Ureter (tissue), 1 donor: ENCODE measurements around the gene AADACL3. TPM values are rescaled to one million over a fixed set of nuclear protein-coding genes. Genes with fewer than 3 reads are reported as not detected.
"Not testable (repeated sequence)": the region's sequence is repeated elsewhere in the genome, so short reads cannot be mapped to it uniquely, and the experiment has no call there.

Experiments used
- DNase-seq: peaks from one replicate; pipeline ENCODE4 v3.0.0-alpha.2; 2020; ENCODE audit warnings: low spot score
- total RNA-seq: library from RNA; stranded (reverse); gene quantifications from one replicate; pipeline ENCODE4 v1.2.4, GENCODE V29; 2023
- donor health status: DM: yes; HTN: yes; CAD: no.

The AADACL3 gene
- total RNA-seq, 1 donor from 2014 or later, result not detected

GRCh38 chr1:12714710-12715475 is 1.0 kb upstream of the AADACL3 start:
- DNase-seq, result no peak

- DNase-seq, result no peak
These were observed 1.5 kb downstream of the AADACL3 start for GRCh38 chr1:12717301-12717838.

GRCh38 chr1:12722626-12723025 is 6.7 kb downstream of the AADACL3 start:
- no peak for DNase-seq

GRCh38 chr1:12728391-12728790 is 12.5 kb downstream of the AADACL3 start:
- no peak for DNase-seq

GRCh38 chr1:12730156-12730555 is 14.2 kb downstream of the AADACL3 start:
- DNase-seq, result no peak

GRCh38 chr1:12731084-12731483 is 15.2 kb downstream of the AADACL3 start:
- DNase-seq, result not testable (repeated sequence)

- no peak for DNase-seq
These were observed 18.7 kb downstream of the AADACL3 start for GRCh38 chr1:12734651-12735050.

GRCh38 chr1:12738934-12739333 is 23.0 kb downstream of the AADACL3 start:
- no peak for DNase-seq

- no peak for DNase-seq
These were observed 23.7 kb downstream of the AADACL3 start for GRCh38 chr1:12739613-12740012.

- DNase-seq, result no peak
These were observed 26.0 kb downstream of the AADACL3 start for GRCh38 chr1:12741946-12742345.

- no peak for DNase-seq
These were observed 29.4 kb downstream of the AADACL3 start for GRCh38 chr1:12745126-12745991.

- no peak for DNase-seq
These were observed 30.0 kb downstream of the AADACL3 start, which contains the start of gene CFAP107 for GRCh38 chr1:12745992-12746323. CFAP107 (plus strand) TSS chr1:12746200; CDS start chr1:12746431, 231 bp downstream.

GRCh38 chr1:12748778-12749355 is 33.0 kb downstream of the AADACL3 start:
- DNase-seq, result no peak

GRCh38 chr1:12754738-12755137 is 38.8 kb downstream of the AADACL3 start:
- no peak for DNase-seq

- DNase-seq, result no peak
These were observed 40.4 kb downstream of the AADACL3 start for GRCh38 chr1:12756273-12756672.

GRCh38 chr1:12756768-12757413 is 41.0 kb downstream of the AADACL3 start:
- no peak for DNase-seq

GRCh38 chr1:12757836-12758235 is 41.9 kb downstream of the AADACL3 start:
- DNase-seq, result no peak

- no peak for DNase-seq
These were observed 44.4 kb downstream of the AADACL3 start for GRCh38 chr1:12760256-12760795.

GRCh38 chr1:12761781-12762180 is 45.9 kb downstream of the AADACL3 start:
- DNase-seq, result no peak

- DNase-seq, result no peak
These were observed 46.9 kb downstream of the AADACL3 start for GRCh38 chr1:12762766-12763165.

GRCh38 chr1:12763479-12763878 is 47.6 kb downstream of the AADACL3 start:
- DNase-seq, result no peak
